H9 (cell line): ENCODE results near the gene FUT4. TPM values are rescaled to one million over a fixed set of nuclear protein-coding genes. Genes with fewer than 3 reads are reported as not detected.

Source experiments
- DNase-seq: peaks from one replicate; pipeline ENCODE4 v3.0.0-alpha.2; 2017
- H2AFZ ChIP-seq: one replicate; pipeline ENCODE4 v1.6.1; 2013; ENCODE audit warnings: mild to moderate bottlenecking, low read length, control low read depth, moderate library complexity
- H2AK5ac ChIP-seq: 2 replicates; pipeline ENCODE4 v1.6.1; 2013; ENCODE audit warnings: low read length, control low read depth, mixed read lengths; ENCODE audit not compliant: insufficient read length
- H2BK120ac ChIP-seq: one replicate; pipeline ENCODE4 v1.6.1; 2013; ENCODE audit warnings: low read depth, mild to moderate bottlenecking, low read length, control low read depth, inconsistent platforms; ENCODE audit not compliant: poor library complexity, severe bottlenecking
- H2BK12ac ChIP-seq: 2 replicates; pipeline ENCODE4 v1.6.1; 2013; ENCODE audit warnings: low read length, control low read depth, mixed read lengths, low read depth; ENCODE audit not compliant: insufficient read length
- H2BK15ac ChIP-seq: 2 replicates; pipeline ENCODE4 v1.6.1; 2013; ENCODE audit warnings: low read depth, low read length, control low read depth
- H2BK20ac ChIP-seq: one replicate; pipeline ENCODE4 v1.6.1; 2013; ENCODE audit warnings: low read depth, mild to moderate bottlenecking, low read length, control low read depth, inconsistent platforms; ENCODE audit not compliant: poor library complexity, severe bottlenecking
- H2BK5ac ChIP-seq: 2 replicates; pipeline ENCODE4 v1.6.1; 2013; ENCODE audit warnings: low read length, control low read depth, mixed read lengths; ENCODE audit not compliant: insufficient read length
- H3K14ac ChIP-seq: 2 replicates; pipeline ENCODE4 v1.6.1; 2013; ENCODE audit warnings: low read length, control low read depth; ENCODE audit not compliant: insufficient read depth
- H3K18ac ChIP-seq: 2 replicates; pipeline ENCODE4 v1.6.1; 2013; ENCODE audit warnings: low read depth, mild to moderate bottlenecking, mixed read lengths, low read length, control low read depth; ENCODE audit not compliant: insufficient read length
- H3K23ac ChIP-seq: 2 replicates; pipeline ENCODE4 v1.6.1; 2013; ENCODE audit warnings: low read length, control low read depth, mixed read lengths, low read depth; ENCODE audit not compliant: insufficient read length
- H3K23me2 ChIP-seq: 2 replicates; pipeline ENCODE4 v1.6.1; 2013; ENCODE audit warnings: low read depth, mild to moderate bottlenecking, mixed read lengths, low read length, control low read depth; ENCODE audit not compliant: insufficient read length, poor library complexity, severe bottlenecking
- H3K27ac ChIP-seq: 2 replicates; pipeline ENCODE4 v1.5.1; 2013; ENCODE audit warnings: low read length, control low read depth, mixed read lengths, low read depth; ENCODE audit not compliant: insufficient read length
- H3K27me3 ChIP-seq: 2 replicates; pipeline ENCODE4 v1.6.1; 2013; ENCODE audit warnings: low read length, control low read depth, inconsistent platforms; ENCODE audit not compliant: insufficient read depth
- H3K4ac ChIP-seq: 2 replicates; pipeline ENCODE4 v1.6.1; 2013; ENCODE audit warnings: low read depth, mild to moderate bottlenecking, control low read depth, inconsistent platforms, low read length, moderate library complexity
- H3K4me1 ChIP-seq: 2 replicates; pipeline ENCODE4 v1.6.1; 2013; ENCODE audit warnings: low read length, control low read depth, inconsistent platforms; ENCODE audit not compliant: insufficient read depth
- H3K4me2 ChIP-seq: 2 replicates; pipeline ENCODE4 v1.6.1; 2013; ENCODE audit warnings: low read length, control low read depth, mixed read lengths; ENCODE audit not compliant: insufficient read length, insufficient read depth
- H3K56ac ChIP-seq: 2 replicates; pipeline ENCODE4 v1.6.1; 2013; ENCODE audit warnings: low read depth, mild to moderate bottlenecking, mixed read lengths, low read length, control low read depth; ENCODE audit not compliant: insufficient read length
- H3K79me1 ChIP-seq: 2 replicates; pipeline ENCODE4 v1.6.1; 2013; ENCODE audit warnings: low read depth, mild to moderate bottlenecking, moderate library complexity, low read length, control low read depth, inconsistent platforms; ENCODE audit not compliant: insufficient read depth, poor library complexity, severe bottlenecking
- H3K79me2 ChIP-seq: 2 replicates; pipeline ENCODE4 v1.6.1; 2013; ENCODE audit warnings: low read length, control low read depth, inconsistent platforms; ENCODE audit not compliant: insufficient read depth
- H3K9ac ChIP-seq: 2 replicates; pipeline ENCODE4 v1.6.1; 2013; ENCODE audit warnings: low read length, control low read depth, mixed read lengths; ENCODE audit not compliant: insufficient read length; ENCODE audit errors: extremely low read depth
- H3K9me3 ChIP-seq: one replicate; pipeline ENCODE4 v1.6.1; 2013; ENCODE audit warnings: low read depth, low read length, inconsistent platforms; ENCODE audit not compliant: control insufficient read depth
- H3T11ph ChIP-seq: one replicate; pipeline ENCODE4 v1.6.1; 2013; ENCODE audit warnings: mild to moderate bottlenecking, low read length, control low read depth, inconsistent platforms
- H4K20me1 ChIP-seq: one replicate; pipeline ENCODE4 v1.6.1; 2013; ENCODE audit not compliant: control insufficient read depth, insufficient read length, insufficient read depth
- H4K5ac ChIP-seq: 2 replicates; pipeline ENCODE4 v1.6.1; 2013; ENCODE audit warnings: low read depth, mild to moderate bottlenecking, mixed read lengths, low read length, control low read depth; ENCODE audit not compliant: insufficient read length
- H4K8ac ChIP-seq: replicated peaks from 2 replicates; pipeline ENCODE4 v1.6.1; 2013; ENCODE audit warnings: low read length, control low read depth, mixed read lengths, low read depth; ENCODE audit not compliant: insufficient read length
- H4K91ac ChIP-seq: 2 replicates; pipeline ENCODE4 v1.6.1; 2013; ENCODE audit warnings: low read depth, mild to moderate bottlenecking, moderate library complexity, mixed read lengths, low read length, control low read depth; ENCODE audit not compliant: insufficient read length
- H3K27ac Mint-ChIP-seq, 3 experiments: 2 replicates in 2 of 3; 3 replicates in 1 of 3; pipeline ENCODE4 v1.8.0; 2020 to 2021; ENCODE audit warnings: mixed read lengths in 3 of 3, mild to moderate bottlenecking in 1 of 3, moderate library complexity in 1 of 3
- H3K27me3 Mint-ChIP-seq: 2 replicates; pipeline ENCODE4 v1.8.0; 2021; ENCODE audit warnings: low read depth, mild to moderate bottlenecking, moderate library complexity, mixed read lengths
- H3K36me3 Mint-ChIP-seq, 3 experiments: 2 replicates in 2 of 3; 3 replicates in 1 of 3; pipeline ENCODE4 v1.8.0; 2020 to 2021; ENCODE audit warnings: low read depth in 3 of 3, mixed read lengths in 3 of 3; ENCODE audit not compliant: insufficient read depth in 1 of 3
- H3K4me1 Mint-ChIP-seq, 2 experiments: 2 replicates each; pipeline ENCODE4 v1.8.0; 2020; ENCODE audit warnings: mixed read lengths in 2 of 2
- H3K4me3 Mint-ChIP-seq, 2 experiments: 2 replicates in 1 of 2; 3 replicates in 1 of 2; pipeline ENCODE4 v1.8.0; 2020 to 2021; ENCODE audit warnings: mild to moderate bottlenecking in 2 of 2, mixed read lengths in 2 of 2, moderate library complexity in 1 of 2
- H3K9me3 Mint-ChIP-seq, 2 experiments: 2 replicates in 1 of 2; 3 replicates in 1 of 2; pipeline ENCODE4 v1.8.0; 2020; ENCODE audit warnings: mild to moderate bottlenecking in 2 of 2, mixed read lengths in 2 of 2, moderate library complexity in 1 of 2
- CTCF ChIP-seq: fragments of 200-600 bp; sonication (generic); conservative IDR thresholded peaks from 3 replicates; pipeline ENCODE4 v1.8.0; 2021; ENCODE audit warnings: antibody characterized with exemption, mild to moderate bottlenecking
- WGBS: extraction: QIAGEN DNeasy Blood & Tissue Kit; methylation state at CpG from one replicate; pipeline ENCODE4 v1.1.7; 2013; ENCODE audit warnings: missing lambda C conversion rate, low lambda C conversion rate, mixed read lengths; ENCODE audit not compliant: insufficient read length; ENCODE audit errors: extremely low coverage; 5-methylcytosine and 5-hydroxymethylcytosine counted together
- total RNA-seq: library from RNA; stranded (reverse); gene quantifications from 2 replicates; pipeline ENCODE4 v1.2.1, GENCODE V29; 2021

Gene FUT4
- total RNA-seq, 1 experiment from 2014 or later, result 5.3 TPM

- no peak overlapping the region for H4K5ac ChIP-seq
- no peak overlapping the region for H3K4me3 Mint-ChIP-seq
- H3K4me1 ChIP-seq, result no peaks in the 10 kb centered on the region
- no CpG with 5 or more reads among the region's 1 CpG for WGBS
- no peaks in the 10 kb centered on the region for H3K79me1 ChIP-seq
- no peaks in the 10 kb centered on the region for H3K36me3 Mint-ChIP-seq
- H3K27ac Mint-ChIP-seq, result no peak overlapping the region
- H2AFZ ChIP-seq, result no peak overlapping the region
- H4K91ac ChIP-seq, result no peak overlapping the region
- peaks cover 3% of the 10 kb centered on the region in 2 experiments for H3K4me1 Mint-ChIP-seq
- H3K14ac ChIP-seq, result no peak overlapping the region
- H3T11ph ChIP-seq, result no peak overlapping the region
- H2BK5ac ChIP-seq, result no peak overlapping the region
- no peak overlapping the region for H2BK15ac ChIP-seq
- no peak overlapping the region for H2BK120ac ChIP-seq
- no peaks in the 10 kb centered on the region for H3K23me2 ChIP-seq
- H3K79me2 ChIP-seq, result no peaks in the 10 kb centered on the region
- H3K18ac ChIP-seq, result no peak overlapping the region
- H3K23ac ChIP-seq, result no peak overlapping the region
- H3K56ac ChIP-seq, result no peak overlapping the region
- H4K8ac ChIP-seq, result no peak overlapping the region
- H3K9me3 ChIP-seq, result no peaks in the 10 kb centered on the region
- TF ChIP-seq CTCF, result no peak
- no peak overlapping the region for H3K27ac ChIP-seq
- no peak overlapping the region for H3K4me2 ChIP-seq
- H2BK20ac ChIP-seq, result no peak overlapping the region
- H2AK5ac ChIP-seq, result no peak overlapping the region
- H3K27me3 Mint-ChIP-seq, result no peaks in the 10 kb centered on the region
- H3K9me3 Mint-ChIP-seq, result no peaks in the 10 kb centered on the region
- no peak overlapping the region for H2BK12ac ChIP-seq
- H4K20me1 ChIP-seq, result no peaks in the 10 kb centered on the region
- H3K4ac ChIP-seq, result no peak overlapping the region
- H3K27me3 ChIP-seq, result no peaks in the 10 kb centered on the region
- H3K9ac ChIP-seq, result no peak overlapping the region
- no peak for DNase-seq
These were observed 14.3 kb downstream of the FUT4 start for GRCh38 chr11:94557992-94558391.
